Measurements from ENCODE around the gene PLCXD3. TPM values are rescaled to one million over a fixed set of nuclear protein-coding genes. Genes with fewer than 3 reads are reported as not detected.

Gene PLCXD3
- total and polyA plus RNA-seq, 2 of the 8 experiments (the other 6 are each of a cell fraction or from before 2014, with no cell fraction given) = 0.03 to 0.07 TPM

GRCh38 chr5:41527201-41527779 is 16.9 kb upstream of the PLCXD3 start (continued):
- TF ChIP-seq TBP (IDR thresholded peaks at IDR 0.05; ENCODE audit: low read depth, low read length) = no peak
- TF ChIP-seq, protein P1, sequence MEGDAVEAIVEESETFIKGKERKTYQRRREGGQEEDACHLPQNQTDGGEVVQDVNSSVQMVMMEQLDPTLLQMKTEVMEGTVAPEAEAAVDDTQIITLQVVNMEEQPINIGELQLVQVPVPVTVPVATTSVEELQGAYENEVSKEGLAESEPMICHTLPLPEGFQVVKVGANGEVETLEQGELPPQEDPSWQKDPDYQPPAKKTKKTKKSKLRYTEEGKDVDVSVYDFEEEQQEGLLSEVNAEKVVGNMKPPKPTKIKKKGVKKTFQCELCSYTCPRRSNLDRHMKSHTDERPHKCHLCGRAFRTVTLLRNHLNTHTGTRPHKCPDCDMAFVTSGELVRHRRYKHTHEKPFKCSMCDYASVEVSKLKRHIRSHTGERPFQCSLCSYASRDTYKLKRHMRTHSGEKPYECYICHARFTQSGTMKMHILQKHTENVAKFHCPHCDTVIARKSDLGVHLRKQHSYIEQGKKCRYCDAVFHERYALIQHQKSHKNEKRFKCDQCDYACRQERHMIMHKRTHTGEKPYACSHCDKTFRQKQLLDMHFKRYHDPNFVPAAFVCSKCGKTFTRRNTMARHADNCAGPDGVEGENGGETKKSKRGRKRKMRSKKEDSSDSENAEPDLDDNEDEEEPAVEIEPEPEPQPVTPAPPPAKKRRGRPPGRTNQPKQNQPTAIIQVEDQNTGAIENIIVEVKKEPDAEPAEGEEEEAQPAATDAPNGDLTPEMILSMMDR (IDR thresholded peaks at IDR 0.05; ENCODE audit: control extremely low read depth in 1 of 3, insufficient read depth in 1 of 3, low read depth in 1 of 3, low read length in 3 of 3) = no peak
